Measurements from ENCODE around the gene EIF5. TPM values are rescaled to one million over a fixed set of nuclear protein-coding genes. Genes with fewer than 3 reads are reported as not detected.

The EIF5 gene
- polyA plus RNA-seq, 3 donors, result 48.7 to 156 (median 99.1) TPM

GRCh38 chr14:103329401-103330347 lies 4.4 kb upstream of the EIF5 start:
- no peak overlapping the region for H3K27ac ChIP-seq (ENCODE audit: low read depth, low read length)
- WGBS, 3 donors, result 63 to 70% (median 64%) methylated on average over 14 of the region's 14 CpGs

GRCh38 chr14:103330536-103330935 lies 3.5 kb upstream of the EIF5 start:
- no peak overlapping the region for H3K27ac ChIP-seq (ENCODE audit: low read depth, low read length)
- 33 to 64% (median 47%) methylated on average over 2 of the region's 2 CpGs for WGBS, 3 donors

GRCh38 chr14:103332143-103332919 lies 1.7 kb upstream of the EIF5 start:
- no peak overlapping the region for H3K27ac ChIP-seq (ENCODE audit: low read depth, low read length)
- WGBS, 3 donors, result 72 to 89% (median 85%) methylated on average over 9 of the region's 9 CpGs

DNA sequence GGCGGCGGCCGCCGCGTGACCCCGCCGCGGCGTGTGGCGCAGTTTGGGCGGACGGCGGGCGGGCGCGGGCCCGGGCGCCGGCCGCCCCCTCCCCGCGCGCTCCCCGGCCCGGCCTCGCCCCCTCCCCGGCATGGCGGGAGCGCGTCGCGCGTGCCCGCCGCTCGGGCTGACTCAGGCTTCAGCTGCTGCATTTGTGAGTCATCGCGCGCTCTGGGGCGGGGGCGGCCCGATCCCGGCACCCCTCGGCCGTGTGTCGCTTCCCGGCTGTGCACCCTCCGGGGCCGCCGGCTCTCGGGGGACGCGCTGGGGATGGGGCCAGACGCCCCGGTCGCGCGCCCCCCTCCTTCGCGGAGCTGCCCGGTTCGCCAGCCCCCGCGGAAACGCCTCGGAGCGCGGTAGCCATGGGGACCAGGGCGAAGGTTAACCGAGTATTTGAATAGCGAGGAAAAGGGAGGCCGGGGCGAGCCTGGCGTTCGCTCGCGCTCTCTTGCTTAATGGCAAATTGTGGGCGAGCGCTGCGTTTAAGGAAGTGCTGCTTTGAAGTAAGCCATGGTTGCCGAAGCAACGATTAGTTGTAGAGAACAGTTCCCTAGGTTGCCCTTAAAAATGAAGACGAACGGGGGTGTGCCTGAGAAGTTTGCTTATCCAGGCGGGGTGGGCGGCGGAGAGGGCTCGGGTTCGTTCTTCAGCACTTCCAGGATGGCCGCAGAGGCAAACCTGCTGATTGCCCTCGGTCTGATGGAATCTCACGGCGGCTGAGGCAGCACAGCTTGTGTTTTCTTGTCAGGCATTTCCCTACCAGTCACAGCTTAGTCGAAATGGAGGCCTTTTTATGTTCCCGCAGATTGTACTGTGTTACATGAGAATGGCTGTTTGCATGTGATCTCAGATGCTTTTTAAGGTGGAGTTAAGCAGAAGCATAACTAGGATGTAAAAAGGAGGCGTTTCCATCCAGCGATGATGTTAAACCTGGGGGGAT lies 896 bp downstream of the EIF5 start:
- WGBS, 3 donors, result 0 to 1% (median 1%) methylated on average over 61 to 91 of the region's 97 CpGs
- H3K27ac ChIP-seq (ENCODE audit: low read depth, low read length), result peak overlapping the region; percentile 96

- 89 to 95% (median 95%) methylated on average over 14 of the region's 14 CpGs for WGBS, 3 donors
- no peak overlapping the region for H3K27ac ChIP-seq (ENCODE audit: low read depth, low read length)
Measured at GRCh38 chr14:103336191-103336590, 2.2 kb downstream of the EIF5 start.

DNA sequence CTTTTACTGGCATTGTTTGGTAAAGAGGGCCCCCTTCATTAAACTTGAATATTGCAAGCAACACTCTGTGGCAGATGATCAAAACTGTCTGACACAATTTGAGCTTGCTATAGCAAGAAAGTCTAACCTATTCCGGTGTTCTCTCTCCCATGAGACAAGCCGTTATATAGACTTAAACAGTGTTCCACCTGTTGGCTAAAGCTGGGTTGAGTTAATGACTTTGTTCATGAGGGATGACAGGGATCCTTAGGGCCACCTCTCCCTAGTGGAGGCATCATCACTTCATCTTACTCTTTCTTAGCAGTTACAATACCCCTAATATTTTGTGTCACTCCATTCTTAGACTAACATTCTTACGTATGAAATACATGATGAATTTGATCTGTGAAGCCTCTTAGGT lies 3.8 kb downstream of the EIF5 start:
- no peak overlapping the region for H3K27ac ChIP-seq (ENCODE audit: low read depth, low read length)
- WGBS, 3 donors, result 83 to 86% (median 85%) methylated on average over 3 of the region's 3 CpGs

- H3K27ac ChIP-seq (ENCODE audit: low read depth, low read length), result no peak overlapping the region
- 81 to 93% (median 89%) methylated on average over 6 of the region's 6 CpGs for WGBS, 3 donors
Measured at GRCh38 chr14:103339561-103339960, 5.5 kb downstream of the EIF5 start.

DNA sequence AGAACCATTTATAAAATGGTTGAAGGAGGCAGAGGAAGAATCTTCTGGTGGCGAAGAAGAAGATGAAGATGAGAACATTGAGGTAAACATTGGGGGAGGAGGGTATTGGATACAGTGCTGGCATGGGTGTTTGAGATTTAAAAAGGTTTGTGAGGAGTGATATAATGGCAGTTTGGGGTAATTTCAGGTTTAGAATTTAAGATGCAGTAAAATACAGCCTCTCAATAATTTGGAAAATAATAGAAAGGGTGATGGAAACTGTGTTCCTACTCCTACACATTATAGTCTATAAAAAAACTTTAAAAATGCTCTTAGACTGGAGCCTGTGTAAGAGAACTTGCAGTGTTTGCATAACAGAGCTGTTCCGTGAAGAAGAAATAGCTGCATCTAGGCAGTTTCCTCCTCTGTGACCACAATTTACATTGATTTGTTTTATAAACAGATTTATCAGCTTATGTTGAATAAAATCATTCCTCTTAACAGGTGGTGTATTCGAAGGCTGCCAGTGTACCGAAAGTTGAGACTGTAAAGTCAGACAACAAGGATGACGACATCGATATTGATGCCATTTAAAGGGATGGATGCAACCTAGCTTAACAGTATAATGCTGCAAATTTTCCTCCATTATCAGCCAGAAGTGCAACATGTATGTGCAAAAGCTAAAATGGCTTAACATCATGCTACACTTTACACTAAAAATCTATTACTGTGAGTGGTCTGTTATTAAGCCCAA lies 6.6 kb downstream of the EIF5 start:
- WGBS, 3 donors, result 61 to 87% (median 84%) methylated on average over 6 of the region's 6 CpGs
- no peak overlapping the region for H3K27ac ChIP-seq (ENCODE audit: low read depth, low read length)

DNA sequence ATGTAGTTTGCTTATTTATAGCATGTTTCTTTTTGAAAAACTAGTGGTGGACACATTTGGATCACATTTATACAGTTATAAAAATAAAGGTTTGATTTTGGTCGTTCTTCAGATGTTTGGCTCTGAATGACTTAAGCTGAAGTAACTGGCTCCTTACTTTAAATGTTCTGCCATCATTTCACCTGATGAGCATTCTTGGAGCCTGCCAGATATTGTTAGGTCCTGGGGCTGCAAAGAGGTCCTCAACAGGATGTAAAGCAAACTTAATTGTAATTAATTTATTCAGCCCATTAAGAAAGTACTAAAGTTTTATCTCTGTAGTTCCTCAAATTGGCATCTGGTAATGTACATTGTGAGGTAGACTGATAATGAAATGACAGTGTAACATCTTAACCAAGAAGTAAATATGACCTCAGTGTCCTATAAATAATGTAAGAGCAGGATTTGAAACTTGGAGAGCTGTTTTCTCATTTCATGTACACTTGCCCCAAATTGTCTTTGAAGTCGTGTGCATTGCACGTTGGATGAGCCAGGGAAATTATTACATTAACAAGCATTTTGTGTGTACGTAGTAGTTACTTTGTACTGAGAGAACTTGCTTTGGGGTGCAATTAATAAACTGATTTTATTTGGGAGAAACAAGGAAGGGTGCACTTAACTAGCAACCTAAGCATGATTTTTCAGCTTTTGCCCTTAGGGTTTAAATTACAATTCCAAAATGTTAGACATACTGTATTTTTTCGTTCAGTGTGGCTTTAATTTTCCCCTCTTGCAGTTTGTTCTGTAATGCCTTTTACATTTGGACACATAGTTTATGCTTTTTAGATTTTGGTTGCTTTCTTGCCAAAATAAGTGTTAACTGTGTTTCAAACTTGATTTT lies 7.5 kb downstream of the EIF5 start:
- no peak overlapping the region for H3K27ac ChIP-seq (ENCODE audit: low read depth, low read length)
- WGBS, 3 donors, result 78 to 84% (median 79%) methylated on average over 5 of the region's 5 CpGs

DNA sequence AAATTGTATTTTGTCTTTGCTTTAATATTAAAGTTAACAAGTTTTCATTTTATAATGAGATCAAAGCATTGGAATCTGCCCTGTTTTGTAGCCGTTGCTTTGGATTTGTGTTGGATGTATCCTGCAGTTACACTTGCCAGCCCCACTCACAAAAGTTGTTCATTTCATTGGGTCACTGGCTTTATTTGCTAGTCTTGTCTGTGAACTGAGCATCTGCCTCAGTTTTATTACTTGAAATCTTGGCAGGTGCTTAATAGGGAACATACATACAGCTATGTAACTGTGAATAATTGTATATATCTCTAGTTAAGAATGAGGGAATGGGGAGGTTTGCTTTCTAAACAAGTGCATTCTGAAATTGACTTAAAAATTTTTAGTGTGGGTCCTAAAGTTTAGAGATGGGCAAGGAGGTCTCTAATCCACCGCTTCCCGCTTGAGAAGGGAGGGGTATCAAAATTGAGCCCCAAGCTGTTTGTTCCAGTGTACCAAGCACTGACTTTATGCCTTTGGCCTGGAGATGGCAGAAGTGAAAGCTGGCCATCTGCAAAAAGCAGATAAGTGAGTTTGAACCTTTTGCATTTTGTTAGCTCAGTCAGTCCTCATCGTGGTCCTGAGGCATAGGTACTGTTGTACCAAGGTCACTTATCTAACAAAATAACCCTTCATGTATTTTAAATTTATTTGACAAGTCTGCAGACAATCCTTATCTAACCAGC lies 9.3 kb downstream of the EIF5 start:
- WGBS, 3 donors, result 72 to 90% (median 85%) methylated on average over 4 of the region's 4 CpGs
- H3K27ac ChIP-seq (ENCODE audit: low read depth, low read length), result no peak overlapping the region

- 81 to 88% (median 83%) methylated on average over 5 of the region's 5 CpGs for WGBS, 3 donors
- H3K27ac ChIP-seq (ENCODE audit: low read depth, low read length), result no peak overlapping the region
Measured at GRCh38 chr14:103343905-103344797, 10.1 kb downstream of the EIF5 start.

DNA sequence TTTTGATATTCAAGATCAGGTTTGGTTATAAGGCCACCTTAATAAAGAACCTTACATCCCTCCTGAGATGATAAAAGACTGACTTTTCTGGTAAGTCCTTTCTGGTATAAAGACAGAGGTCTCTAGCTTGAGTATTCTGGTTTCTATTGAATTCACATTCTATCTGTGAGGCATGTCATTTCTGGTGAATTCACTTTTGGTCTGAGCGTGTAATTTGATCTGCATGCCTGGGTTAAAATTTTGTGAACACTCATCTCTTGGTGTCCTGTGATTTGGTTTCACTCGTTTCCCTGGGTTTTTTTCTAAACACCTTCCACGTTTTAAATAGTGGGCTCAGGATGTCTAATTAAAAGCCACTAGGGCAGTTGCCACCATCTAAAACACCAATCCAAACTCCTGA lies 12.2 kb downstream of the EIF5 start:
- no peak overlapping the region for H3K27ac ChIP-seq (ENCODE audit: low read depth, low read length)
- 41 to 58% (median 57%) methylated on average over 3 of the region's 3 CpGs for WGBS, 3 donors

GRCh38 chr14:103347091-103347815 lies 13.2 kb downstream of the EIF5 start:
- 27 to 70% (median 70%) methylated on average over 12 of the region's 12 CpGs for whole genome bisulfite sequencing, 3 donors
- H3K27ac ChIP-seq (ENCODE audit: low read depth, low read length), result no peak overlapping the region

GRCh38 chr14:103348154-103348553 lies 14.1 kb downstream of the EIF5 start:
- 82 to 90% (median 85%) methylated on average over 5 of the region's 5 CpGs for WGBS, 3 donors
- no peak overlapping the region for H3K27ac ChIP-seq (ENCODE audit: low read depth, low read length)

DNA sequence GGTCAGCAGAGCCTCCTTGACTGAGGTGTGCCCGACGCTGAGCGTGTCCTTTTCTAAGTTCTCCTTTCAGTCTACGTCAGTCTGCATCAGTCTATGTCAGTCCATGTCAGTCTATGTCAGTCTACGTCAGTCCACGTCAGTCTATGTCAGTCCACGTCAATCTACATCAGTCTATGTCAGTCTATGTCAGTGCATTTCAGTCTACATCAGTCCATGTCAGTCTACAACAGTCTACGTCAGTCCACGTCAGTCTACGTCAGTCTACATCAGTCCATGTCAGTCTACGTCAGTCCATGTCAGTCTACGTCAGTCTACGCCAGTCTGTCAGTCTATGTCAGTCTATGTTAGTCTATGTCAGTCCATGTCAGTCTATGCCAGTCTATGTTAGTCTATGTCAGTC lies 15.9 kb downstream of the EIF5 start:
- H3K27ac ChIP-seq (ENCODE audit: low read depth, low read length), result no peak overlapping the region
- WGBS, 3 donors, result 90 to 93% (median 92%) methylated on average over 13 of the region's 13 CpGs
